Heart left ventricle (tissue), 13 donors: Measurements from ENCODE around the gene SEMA6D.

ENCODE experiments used
- POLR2A ChIP-seq, 2 donors: fragments of 450-650 bp; IDR thresholded peaks; one replicate each; pipeline ENCODE4 v1.6.1; 2017; ENCODE audit warnings: antibody characterized with exemption in 2 of 2, mild to moderate bottlenecking in 2 of 2, moderate library complexity in 2 of 2
- TF ChIP-seq, protein P1 (sequence below), 12 donors: fragments of 200-600 bp; sonication (generic) in 4 of 12; IDR thresholded peaks; one replicate each; pipeline versions ENCODE4 v1.5.0 to v1.8.0; 2018 to 2022; ENCODE audit warnings: antibody characterized with exemption in 12 of 12, mild to moderate bottlenecking in 5 of 12
- donor health status: ischemic (EF 13 %, LVEDD 7.1; RV severe dilation, severe dysfunction).
- donor health status: DM: no; HTN: yes; CAD: no.
- donor health status: DM: no; HTN: no; CAD: no.
- donor health status: ischemic (EF 25% LVEDD 6.9; RV normal size, moderate dysfunction).
- donor health status: ischemic (EF 25% LVEDD 5.7; RV mildly dilated, moderate dysfunction).
- donor health status: ischemic (EF 35%, LVEDD 5.7; RV mildly dilated, moderate dysfunction).
- donor health status: nonischemic (EF 11% LVEDD 7.7; RV severe dilation, severe dysfunction).
- donor health status: DM: yes; HTN: yes; CAD: no.
- donor health status: PGD.
- donor health status: ischemic (EF 29% LVEDD 5.4; RV normal size, mild dysfunction).
- donor health status: nonischemic (EF 23%, LVEDD 6.1; RV moderate dilation, normal function).

DNA sequence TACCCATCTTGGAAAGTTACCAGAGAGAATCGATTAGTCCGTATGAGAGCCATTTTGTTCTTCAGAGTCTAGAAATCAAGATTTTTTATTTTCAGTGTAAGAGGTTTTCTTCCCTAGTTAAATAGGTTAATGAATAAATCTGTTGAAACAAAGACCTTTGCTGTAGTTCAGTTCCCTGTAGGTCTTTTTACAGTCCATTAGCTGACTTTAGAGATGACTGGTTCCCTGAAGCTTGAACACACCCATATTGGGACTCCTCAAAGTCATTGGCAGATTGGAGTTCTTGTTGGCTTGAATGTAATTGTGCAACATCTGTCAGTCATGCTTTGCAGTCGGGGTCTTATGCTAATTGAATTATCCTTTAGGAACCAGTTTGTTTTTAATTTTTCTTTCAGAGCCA is 45.3 kb downstream of the SEMA6D start:
- TF ChIP-seq, protein P1, sequence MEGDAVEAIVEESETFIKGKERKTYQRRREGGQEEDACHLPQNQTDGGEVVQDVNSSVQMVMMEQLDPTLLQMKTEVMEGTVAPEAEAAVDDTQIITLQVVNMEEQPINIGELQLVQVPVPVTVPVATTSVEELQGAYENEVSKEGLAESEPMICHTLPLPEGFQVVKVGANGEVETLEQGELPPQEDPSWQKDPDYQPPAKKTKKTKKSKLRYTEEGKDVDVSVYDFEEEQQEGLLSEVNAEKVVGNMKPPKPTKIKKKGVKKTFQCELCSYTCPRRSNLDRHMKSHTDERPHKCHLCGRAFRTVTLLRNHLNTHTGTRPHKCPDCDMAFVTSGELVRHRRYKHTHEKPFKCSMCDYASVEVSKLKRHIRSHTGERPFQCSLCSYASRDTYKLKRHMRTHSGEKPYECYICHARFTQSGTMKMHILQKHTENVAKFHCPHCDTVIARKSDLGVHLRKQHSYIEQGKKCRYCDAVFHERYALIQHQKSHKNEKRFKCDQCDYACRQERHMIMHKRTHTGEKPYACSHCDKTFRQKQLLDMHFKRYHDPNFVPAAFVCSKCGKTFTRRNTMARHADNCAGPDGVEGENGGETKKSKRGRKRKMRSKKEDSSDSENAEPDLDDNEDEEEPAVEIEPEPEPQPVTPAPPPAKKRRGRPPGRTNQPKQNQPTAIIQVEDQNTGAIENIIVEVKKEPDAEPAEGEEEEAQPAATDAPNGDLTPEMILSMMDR (IDR thresholded peaks at IDR 0.05), result no peak
- TF ChIP-seq POLR2A (IDR thresholded peaks at IDR 0.05), result no peak
